SJCRH30 (cell line): ENCODE measurements around the gene FOCAD. TPM values are rescaled to one million over a fixed set of nuclear protein-coding genes. Genes with fewer than 3 reads are reported as not detected.
"Not testable (repeated sequence)": the region's sequence is repeated elsewhere in the genome, so short reads cannot be mapped to it uniquely, and the experiment has no call there.

Experiments
- DNase-seq, 2 experiments: peaks; one replicate each; pipeline ENCODE4 v3.0.0-alpha.2; 2015 to 2020
- H3K27ac ChIP-seq: fragments of 250-450 bp; sonication (Bioruptor Pico); 2 replicates; pipeline ENCODE4 v1.5.1; 2020; ENCODE audit warnings: mild to moderate bottlenecking, moderate library complexity
- H3K27me3 ChIP-seq: fragments of 250-450 bp; sonication (Bioruptor Pico); 2 replicates; pipeline ENCODE4 v1.5.1; 2020; ENCODE audit warnings: mild to moderate bottlenecking, moderate library complexity
- H3K36me3 ChIP-seq: fragments of 250-450 bp; sonication (Bioruptor Pico); 2 replicates; pipeline ENCODE4 v1.5.1; 2020; ENCODE audit warnings: mild to moderate bottlenecking, moderate library complexity
- H3K4me1 ChIP-seq: fragments of 250-450 bp; sonication (Bioruptor Pico); 2 replicates; pipeline ENCODE4 v1.5.1; 2020; ENCODE audit warnings: mild to moderate bottlenecking, moderate library complexity
- H3K4me3 ChIP-seq: fragments of 250-450 bp; sonication (Bioruptor Pico); 2 replicates; pipeline ENCODE4 v1.5.1; 2020; ENCODE audit warnings: mild to moderate bottlenecking, moderate library complexity
- H3K9me3 ChIP-seq: fragments of 250-450 bp; sonication (Bioruptor Pico); replicated peaks from 2 replicates; pipeline ENCODE4 v1.5.1; 2020; ENCODE audit warnings: mild to moderate bottlenecking, moderate library complexity
- total RNA-seq: library from RNA; depleted of rRNA; stranded (reverse); fragments of >200 nt; shearing (Covaris generic); gene quantifications from 2 replicates; pipeline ENCODE4 v1.2.3, GENCODE V29; 2014; rRNA removed

Gene FOCAD
- total RNA-seq, result 24.1 and 28.1 TPM in 2 replicates

GRCh38 chr9:20684035-20684874, at the start of gene FOCAD:
TSS of gene FOCAD (plus strand) at chr9:20684259. CDS start at chr9:20715354, 31,095 bp downstream.
- H3K36me3 ChIP-seq, result no peaks in the 10 kb centered on the region
- H3K4me1 ChIP-seq, result no peaks in the 10 kb centered on the region
- no peaks in the 10 kb centered on the region for H3K9me3 ChIP-seq
- H3K27me3 ChIP-seq, result no peaks in the 10 kb centered on the region
- H3K4me3 ChIP-seq, result peak within 1 kb of the TSS; percentile 73
- peak within 1 kb of the TSS; percentile 66 for H3K27ac ChIP-seq
- DNase-seq, result peak; percentile 92

- no peaks in the 10 kb centered on the region; the same call in 1 of the 2 replicates for H3K9me3 ChIP-seq
- H3K4me3 ChIP-seq, result no peak overlapping the region
- H3K4me1 ChIP-seq, result peaks cover 3% of the 10 kb centered on the region
- H3K27ac ChIP-seq, result no peak overlapping the region
- no peak for DNase-seq
- H3K27me3 ChIP-seq, result no peaks in the 10 kb centered on the region
- no peaks in the 10 kb centered on the region for H3K36me3 ChIP-seq
These were observed 49.2 kb upstream of the FOCAD start for GRCh38 chr9:20634895-20635294.

GRCh38 chr9:20636888-20637440, 47.1 kb upstream of the FOCAD start:
- DNase-seq, result no peak
- Histone ChIP-seq H3K27me3 (no peaks in the 10 kb centered on the region), H3K36me3 (no peaks in the 10 kb centered on the region), H3K27ac (no peak overlapping the region), H3K4me1 (peaks cover 11% of the 10 kb centered on the region), H3K4me3 (no peak overlapping the region), H3K9me3 (no peaks in the 10 kb centered on the region)

GRCh38 chr9:20640331-20641187, 43.5 kb upstream of the FOCAD start:
- H3K27me3 ChIP-seq, result no peaks in the 10 kb centered on the region
- peak; percentile 90 to 93 for DNase-seq
- H3K4me3 ChIP-seq, result no peak overlapping the region
- no peaks in the 10 kb centered on the region for H3K9me3 ChIP-seq
- no peak overlapping the region for H3K27ac ChIP-seq
- peaks cover 11% of the 10 kb centered on the region for H3K4me1 ChIP-seq
- H3K36me3 ChIP-seq, result no peaks in the 10 kb centered on the region

GRCh38 chr9:20642045-20642444, 42.0 kb upstream of the FOCAD start:
- H3K27ac ChIP-seq, result no peak overlapping the region
- H3K9me3 ChIP-seq, result no peaks in the 10 kb centered on the region
- no peaks in the 10 kb centered on the region for H3K27me3 ChIP-seq
- H3K4me1 ChIP-seq, result peaks cover 11% of the 10 kb centered on the region
- no peaks in the 10 kb centered on the region for H3K36me3 ChIP-seq
- H3K4me3 ChIP-seq, result no peak overlapping the region
- DNase-seq, result no peak

GRCh38 chr9:20643660-20644059, 40.4 kb upstream of the FOCAD start:
- no peak for DNase-seq
- no peak overlapping the region for H3K27ac ChIP-seq
- no peak overlapping the region for H3K4me3 ChIP-seq
- H3K27me3 ChIP-seq, result no peaks in the 10 kb centered on the region
- peaks cover 11% of the 10 kb centered on the region for H3K4me1 ChIP-seq
- no peaks in the 10 kb centered on the region for H3K36me3 ChIP-seq
- H3K9me3 ChIP-seq, result no peaks in the 10 kb centered on the region

GRCh38 chr9:20646656-20647055, 37.4 kb upstream of the FOCAD start:
- H3K4me3 ChIP-seq, result no peak overlapping the region
- H3K4me1 ChIP-seq, result no peaks in the 10 kb centered on the region
- H3K9me3 ChIP-seq, result no peaks in the 10 kb centered on the region
- DNase-seq, result no peak
- H3K27ac ChIP-seq, result no peak overlapping the region
- H3K27me3 ChIP-seq, result no peaks in the 10 kb centered on the region
- H3K36me3 ChIP-seq, result no peaks in the 10 kb centered on the region

- no peak for DNase-seq
- Histone ChIP-seq H3K4me1 (no peaks in the 10 kb centered on the region), H3K4me3 (no peak overlapping the region), H3K36me3 (no peaks in the 10 kb centered on the region), H3K9me3 (no peaks in the 10 kb centered on the region), H3K27me3 (no peaks in the 10 kb centered on the region), H3K27ac (no peak overlapping the region)
These were observed 34.7 kb upstream of the FOCAD start for GRCh38 chr9:20649381-20649780.

GRCh38 chr9:20650313-20650712, 33.7 kb upstream of the FOCAD start:
- Histone ChIP-seq H3K4me1 (no peaks in the 10 kb centered on the region), H3K9me3 (no peaks in the 10 kb centered on the region), H3K27ac (no peak overlapping the region), H3K36me3 (no peaks in the 10 kb centered on the region), H3K27me3 (no peaks in the 10 kb centered on the region), H3K4me3 (no peak overlapping the region)
- no peak for DNase-seq

- Histone ChIP-seq H3K27ac (no peak overlapping the region), H3K27me3 (no peaks in the 10 kb centered on the region), H3K36me3 (no peaks in the 10 kb centered on the region), H3K4me3 (no peak overlapping the region), H3K4me1 (no peaks in the 10 kb centered on the region), H3K9me3 (no peaks in the 10 kb centered on the region)
- DNase-seq, result no peak
These were observed 33.2 kb upstream of the FOCAD start for GRCh38 chr9:20650750-20651299.

GRCh38 chr9:20651939-20652338, 32.1 kb upstream of the FOCAD start:
- no peak overlapping the region for H3K4me3 ChIP-seq

GRCh38 chr9:20658246-20658667, 25.8 kb upstream of the FOCAD start:
- H3K27ac ChIP-seq, H3K27me3 ChIP-seq, H3K4me1 ChIP-seq, H3K36me3 ChIP-seq, H3K9me3 ChIP-seq, DNase-seq: not testable (repeated sequence)
- H3K4me3 ChIP-seq, result peak overlapping the region; percentile 58

More at GRCh38 chr9:20651939-20652338, 32.1 kb upstream of the FOCAD start:
- Histone ChIP-seq H3K27ac (no peak overlapping the region), H3K4me1 (no peaks in the 10 kb centered on the region), H3K27me3 (no peaks in the 10 kb centered on the region), H3K9me3 (no peaks in the 10 kb centered on the region), H3K36me3 (no peaks in the 10 kb centered on the region)
- DNase-seq, result no peak

- H3K36me3 ChIP-seq, result no peaks in the 10 kb centered on the region
- H3K27ac ChIP-seq, result no peak overlapping the region
- H3K4me3 ChIP-seq, result peak overlapping the region; percentile 58
- H3K9me3 ChIP-seq, result no peaks in the 10 kb centered on the region
- no peaks in the 10 kb centered on the region; the same call in 1 of the 2 replicates for H3K27me3 ChIP-seq
- peaks cover 4% of the 10 kb centered on the region; the same call in 1 of the 2 replicates for H3K4me1 ChIP-seq
- no peak for DNase-seq
These were observed 25.2 kb upstream of the FOCAD start for GRCh38 chr9:20658677-20659473.

- H3K4me3 ChIP-seq, result no peak overlapping the region
- DNase-seq, result no peak
- no peaks in the 10 kb centered on the region for H3K36me3 ChIP-seq
- H3K27ac ChIP-seq, result no peak overlapping the region
- H3K9me3 ChIP-seq, result no peaks in the 10 kb centered on the region
- H3K27me3 ChIP-seq, result no peaks in the 10 kb centered on the region; the same call in 1 of the 2 replicates
- peaks cover 4% of the 10 kb centered on the region; the same call in 1 of the 2 replicates for H3K4me1 ChIP-seq
These were observed 24.5 kb upstream of the FOCAD start for GRCh38 chr9:20659474-20659967.
